Omental fat pad (tissue), 4 donors: Measurements from ENCODE around the gene WDR88. TPM values are rescaled to one million over a fixed set of nuclear protein-coding genes. Genes with fewer than 3 reads are reported as not detected.
"Not testable (repeated sequence)": the region's sequence is repeated elsewhere in the genome, so short reads cannot be mapped to it uniquely, and the experiment has no call there.

ENCODE experiments used
- ATAC-seq: fragments of 150-250 bp; one replicate; pipeline ENCODE4 v1.9.1; 2016; ENCODE audit warnings: mild to moderate bottlenecking, moderate library complexity; ENCODE audit not compliant: low FRiP score
- DNase-seq: peaks from one replicate; pipeline ENCODE4 v3.0.0-alpha.2; 2019; ENCODE audit warnings: low spot score
- total RNA-seq, 4 donors: library from RNA; depleted of rRNA; stranded (reverse); fragments of >200 nt; gene quantifications; one replicate each; pipeline ENCODE4 v1.1.0, GENCODE V29; 2016
- TF ChIP-seq, protein P1 (sequence below), 3 donors: fragments of 450-650 bp; IDR thresholded peaks; one replicate each; pipeline ENCODE4 v1.5.1; 2016 to 2017; ENCODE audit warnings: antibody characterized with exemption in 3 of 3, mild to moderate bottlenecking in 3 of 3, moderate library complexity in 2 of 3

The WDR88 gene
- total RNA-seq, 4 donors from 2014 or later, result not detected

DNA sequence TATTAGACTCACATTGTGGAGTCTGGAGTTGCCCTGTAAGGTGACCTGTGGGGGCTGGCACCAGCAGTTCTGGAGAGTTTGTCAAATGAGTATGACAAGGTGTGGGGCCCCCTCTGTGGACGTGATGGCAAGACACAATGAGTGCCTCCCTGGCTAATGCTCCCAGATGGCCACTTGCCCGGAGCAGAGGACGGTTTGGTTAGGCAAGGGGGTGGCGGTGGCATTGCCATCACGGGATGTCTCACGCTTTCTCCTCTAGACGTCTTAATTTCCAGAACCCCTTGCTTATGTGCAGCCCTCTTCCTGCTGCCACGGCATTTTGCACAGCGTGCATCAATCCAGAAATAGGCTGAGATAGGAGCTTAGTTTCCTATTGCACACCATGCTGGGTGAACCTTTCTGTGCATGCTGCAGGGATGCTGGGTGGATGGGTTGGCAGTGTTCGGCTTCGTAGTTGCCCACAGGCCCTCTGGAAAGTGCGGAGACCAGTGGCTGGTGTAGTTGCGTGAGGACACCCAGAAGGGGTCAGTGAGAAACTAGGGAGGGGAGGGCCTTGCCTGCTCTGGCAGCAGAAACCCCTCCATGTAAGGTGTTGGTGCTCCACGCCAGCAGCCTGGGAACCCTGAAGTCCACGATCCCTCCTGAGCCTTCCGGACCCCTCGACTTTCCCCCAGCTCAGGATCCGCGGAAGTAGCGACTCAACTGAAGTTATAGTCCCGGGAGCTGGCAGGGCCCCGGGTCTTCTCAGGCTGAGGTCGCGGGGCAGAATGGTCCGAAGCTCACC is 44.2 kb downstream of the WDR88 start:
- DNase-seq (no peak), ATAC-seq (peak; percentile 35)
- TF ChIP-seq, protein P1, sequence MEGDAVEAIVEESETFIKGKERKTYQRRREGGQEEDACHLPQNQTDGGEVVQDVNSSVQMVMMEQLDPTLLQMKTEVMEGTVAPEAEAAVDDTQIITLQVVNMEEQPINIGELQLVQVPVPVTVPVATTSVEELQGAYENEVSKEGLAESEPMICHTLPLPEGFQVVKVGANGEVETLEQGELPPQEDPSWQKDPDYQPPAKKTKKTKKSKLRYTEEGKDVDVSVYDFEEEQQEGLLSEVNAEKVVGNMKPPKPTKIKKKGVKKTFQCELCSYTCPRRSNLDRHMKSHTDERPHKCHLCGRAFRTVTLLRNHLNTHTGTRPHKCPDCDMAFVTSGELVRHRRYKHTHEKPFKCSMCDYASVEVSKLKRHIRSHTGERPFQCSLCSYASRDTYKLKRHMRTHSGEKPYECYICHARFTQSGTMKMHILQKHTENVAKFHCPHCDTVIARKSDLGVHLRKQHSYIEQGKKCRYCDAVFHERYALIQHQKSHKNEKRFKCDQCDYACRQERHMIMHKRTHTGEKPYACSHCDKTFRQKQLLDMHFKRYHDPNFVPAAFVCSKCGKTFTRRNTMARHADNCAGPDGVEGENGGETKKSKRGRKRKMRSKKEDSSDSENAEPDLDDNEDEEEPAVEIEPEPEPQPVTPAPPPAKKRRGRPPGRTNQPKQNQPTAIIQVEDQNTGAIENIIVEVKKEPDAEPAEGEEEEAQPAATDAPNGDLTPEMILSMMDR (IDR thresholded peaks at IDR 0.05), result no peak

DNA sequence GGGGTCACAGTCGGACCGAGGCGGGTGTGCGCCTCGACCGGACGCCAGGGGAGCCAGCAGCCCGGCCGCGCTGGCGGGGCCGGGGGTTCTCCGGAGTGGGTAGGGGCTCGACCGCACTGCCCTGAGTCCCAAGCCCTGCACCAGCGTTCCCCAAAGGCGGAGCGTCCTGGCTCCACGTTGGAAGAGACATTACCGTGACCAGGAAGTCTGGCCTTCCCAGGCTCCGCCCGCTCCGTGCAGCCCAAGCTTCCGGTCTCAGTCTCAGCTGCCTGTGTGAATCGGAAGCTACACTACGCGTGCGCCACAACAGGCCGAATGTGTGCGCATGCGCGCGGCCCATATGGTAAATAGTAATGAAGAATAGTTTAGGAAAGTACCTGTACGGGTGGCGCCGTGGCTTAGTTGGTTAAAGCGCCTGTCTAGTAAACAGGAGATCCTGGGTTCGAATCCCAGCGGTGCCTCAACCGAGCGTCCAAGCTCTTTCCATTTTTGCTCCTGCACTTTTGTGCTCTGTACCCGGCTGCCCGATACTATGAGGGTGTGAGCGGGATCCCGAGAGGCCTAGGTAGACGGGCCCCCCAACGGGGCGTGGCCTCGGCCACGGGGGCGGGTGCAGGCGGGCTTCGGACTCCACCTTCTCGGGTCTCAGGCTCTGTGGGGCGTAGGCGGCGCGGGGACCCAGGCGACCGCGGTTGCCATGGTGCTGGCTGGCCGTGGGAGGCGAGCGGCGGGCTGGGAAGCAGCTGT is 44.9 kb downstream of the WDR88 start:
- peak; percentile 96 for ATAC-seq
- TF ChIP-seq, protein P1 (IDR thresholded peaks at IDR 0.05), result no peak
- peak; percentile 94 for DNase-seq

DNA sequence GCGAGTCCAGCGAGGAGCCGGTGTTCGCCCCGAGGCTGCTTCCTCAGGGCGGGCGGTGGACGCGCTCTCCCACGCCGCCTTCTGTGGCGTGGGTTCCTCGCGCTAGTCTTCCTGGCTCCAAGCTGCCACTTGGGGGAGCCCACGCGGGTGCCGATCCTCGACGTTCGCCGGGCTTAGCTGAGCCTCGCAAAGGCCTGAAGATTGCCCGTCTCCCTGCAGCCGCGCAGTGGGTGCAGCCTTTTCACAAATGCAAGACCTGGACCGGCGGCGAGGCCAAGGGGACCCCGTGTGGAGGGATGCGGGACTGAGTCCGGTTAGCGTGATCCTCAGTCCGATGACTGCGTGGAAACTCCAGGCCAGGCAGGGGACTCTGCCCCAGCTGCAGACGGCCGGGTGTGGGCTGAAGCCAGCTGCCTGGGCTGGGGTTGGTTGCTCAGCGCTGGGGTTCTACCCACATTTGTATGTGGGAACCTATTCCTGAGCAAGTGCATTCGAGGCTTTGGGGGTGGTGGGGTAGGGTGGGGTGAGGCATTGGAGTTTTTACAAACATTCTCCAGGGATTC is 45.6 kb downstream of the WDR88 start:
- TF ChIP-seq, protein P1 (IDR thresholded peaks at IDR 0.05), result peak in 1 of 3 donors; percentile 8
- DNase-seq, result no peak
- no peak for ATAC-seq

DNA sequence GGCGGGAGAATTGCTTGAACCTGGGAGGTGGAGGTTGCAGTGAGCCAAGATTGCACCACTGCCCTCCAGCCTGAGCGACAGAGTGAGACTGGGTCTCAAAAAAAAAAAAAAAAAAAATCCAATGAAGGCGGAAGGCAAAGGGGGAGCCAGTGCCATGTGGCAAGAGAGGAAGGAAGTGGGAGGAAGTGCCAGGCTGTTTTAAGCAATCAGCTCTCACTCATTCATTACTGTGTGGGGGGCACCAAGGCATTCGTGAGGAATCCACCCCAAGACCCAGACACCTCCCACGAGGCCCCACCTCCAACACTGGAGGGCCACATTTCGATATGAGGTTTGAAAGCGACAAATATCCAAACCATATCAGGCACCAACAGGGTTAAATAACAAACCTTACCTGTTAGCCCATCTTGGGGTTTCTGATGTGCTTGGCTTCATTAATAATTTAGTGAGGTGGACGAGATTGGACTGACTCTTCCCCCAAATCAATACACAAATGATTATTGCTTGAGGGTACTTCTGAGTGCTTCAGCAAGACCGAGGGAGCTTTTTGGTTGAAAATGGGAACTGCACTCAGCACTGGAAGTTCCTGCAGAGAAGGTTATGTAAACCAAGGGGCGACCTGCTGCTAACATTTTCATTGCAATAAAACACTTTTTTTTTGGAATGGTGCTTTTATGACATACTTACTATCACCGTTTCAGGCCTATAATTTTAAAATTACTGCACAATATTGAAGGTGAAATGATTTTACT is 54.7 kb downstream of the WDR88 start:
- DNase-seq, result no peak
- TF ChIP-seq, protein P1 (IDR thresholded peaks at IDR 0.05), result no peak
- ATAC-seq, result no peak

DNA sequence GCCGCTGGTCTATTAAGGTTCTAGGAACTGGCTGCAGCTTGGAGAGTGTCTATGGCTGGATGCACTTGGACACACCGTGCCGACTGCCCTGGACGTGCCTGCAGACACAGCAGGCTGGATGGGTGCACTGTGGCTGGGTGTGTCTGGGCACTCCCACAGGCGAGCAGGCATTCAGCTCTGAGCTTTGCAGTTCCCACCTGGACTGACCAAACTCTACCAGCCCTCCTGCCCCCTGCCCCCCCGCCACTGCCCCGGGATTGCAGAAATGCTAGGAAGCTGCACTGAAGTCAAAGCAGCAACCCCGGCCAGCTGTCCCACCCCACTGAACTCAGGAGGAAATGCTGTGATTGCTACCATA is 55.2 kb downstream of the WDR88 start:
- ATAC-seq (no peak), DNase-seq (no peak)
- TF ChIP-seq, protein P1 (IDR thresholded peaks at IDR 0.05), result no peak

DNA sequence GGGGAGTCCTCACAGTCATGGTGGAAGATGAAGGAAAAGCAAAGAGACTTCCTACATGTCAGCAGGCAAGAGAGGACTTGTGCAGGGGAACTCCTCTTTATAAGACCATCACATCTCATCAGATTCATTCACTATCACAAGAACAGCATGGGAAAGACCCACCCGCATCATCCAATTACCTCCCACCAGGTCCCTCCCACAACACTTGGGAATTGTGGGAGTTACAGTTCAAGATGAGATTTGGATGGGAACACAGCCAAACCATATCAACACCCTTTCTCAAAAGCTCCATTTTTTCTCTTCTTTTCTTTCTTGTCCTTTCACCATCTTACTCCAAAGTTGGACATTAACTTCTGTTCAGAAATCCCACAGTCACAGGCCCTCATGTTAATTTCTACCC is 57.5 kb downstream of the WDR88 start:
- DNase-seq (no peak), ATAC-seq (no peak)
- TF ChIP-seq, protein P1 (IDR thresholded peaks at IDR 0.05), result no peak

DNA sequence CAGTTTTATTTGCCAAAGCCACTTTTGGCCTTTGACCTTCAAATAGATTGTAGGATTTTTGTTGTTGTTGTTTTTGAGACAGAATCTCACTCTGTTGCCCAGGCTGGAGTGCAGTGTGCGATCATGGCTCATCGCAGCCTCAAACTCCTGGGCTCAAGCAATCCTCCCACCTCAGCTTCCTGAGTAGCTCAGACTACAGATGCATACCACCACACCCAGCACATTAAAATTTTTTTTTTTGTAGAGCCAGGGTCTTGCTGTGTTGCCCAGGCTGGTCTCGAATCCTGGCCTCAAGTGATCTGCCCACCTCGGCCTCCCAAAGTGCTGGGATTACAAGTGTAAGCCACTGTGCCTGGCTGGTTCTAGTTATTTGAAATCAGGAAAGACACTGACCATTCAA is 59.2 kb downstream of the WDR88 start:
- not testable (repeated sequence) for DNase-seq, ATAC-seq
